ENCODE measurements around the gene THUMPD1.

THUMPD1 gene

GRCh38 chr16:20741554-20742285, at the start of gene THUMPD1:
TSS of gene THUMPD1 (minus strand) at chr16:20741818. CDS start at chr16:20741739, 79 bp downstream.
- peaks cover 2% of the 10 kb centered on the region for H3K36me3 ChIP-seq (ENCODE audit: control insufficient read depth, insufficient read depth, low read length)
- peak within 1 kb of the TSS; percentile 98 for H3K4me3 ChIP-seq (replicated peaks; ENCODE audit: low read depth, low read length)
- DNase-seq (ENCODE audit: extremely low read depth, insufficient read length): peak; percentile 95
- H3K27me3 ChIP-seq (replicated peaks; ENCODE audit: control insufficient read depth, insufficient read depth, low read length): no peaks in the 10 kb centered on the region
- TF ChIP-seq, protein P1, sequence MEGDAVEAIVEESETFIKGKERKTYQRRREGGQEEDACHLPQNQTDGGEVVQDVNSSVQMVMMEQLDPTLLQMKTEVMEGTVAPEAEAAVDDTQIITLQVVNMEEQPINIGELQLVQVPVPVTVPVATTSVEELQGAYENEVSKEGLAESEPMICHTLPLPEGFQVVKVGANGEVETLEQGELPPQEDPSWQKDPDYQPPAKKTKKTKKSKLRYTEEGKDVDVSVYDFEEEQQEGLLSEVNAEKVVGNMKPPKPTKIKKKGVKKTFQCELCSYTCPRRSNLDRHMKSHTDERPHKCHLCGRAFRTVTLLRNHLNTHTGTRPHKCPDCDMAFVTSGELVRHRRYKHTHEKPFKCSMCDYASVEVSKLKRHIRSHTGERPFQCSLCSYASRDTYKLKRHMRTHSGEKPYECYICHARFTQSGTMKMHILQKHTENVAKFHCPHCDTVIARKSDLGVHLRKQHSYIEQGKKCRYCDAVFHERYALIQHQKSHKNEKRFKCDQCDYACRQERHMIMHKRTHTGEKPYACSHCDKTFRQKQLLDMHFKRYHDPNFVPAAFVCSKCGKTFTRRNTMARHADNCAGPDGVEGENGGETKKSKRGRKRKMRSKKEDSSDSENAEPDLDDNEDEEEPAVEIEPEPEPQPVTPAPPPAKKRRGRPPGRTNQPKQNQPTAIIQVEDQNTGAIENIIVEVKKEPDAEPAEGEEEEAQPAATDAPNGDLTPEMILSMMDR (IDR thresholded peaks at IDR 0.05; ENCODE audit: insufficient read depth, low read length, poor library complexity, severe bottlenecking): peak; percentile 30

- no peaks in the 10 kb centered on the region for H3K36me3 ChIP-seq (ENCODE audit: control insufficient read depth, insufficient read depth, low read length)
- H3K27me3 ChIP-seq (replicated peaks; ENCODE audit: control insufficient read depth, insufficient read depth, low read length): no peaks in the 10 kb centered on the region
- TF ChIP-seq, protein P1 (IDR thresholded peaks at IDR 0.05; ENCODE audit: insufficient read depth, low read length, poor library complexity, severe bottlenecking): no peak
- no peak overlapping the region for H3K4me3 ChIP-seq (replicated peaks; ENCODE audit: low read depth, low read length)
- DNase-seq (ENCODE audit: extremely low read depth, insufficient read length): no peak
These were observed 47.5 kb upstream of the THUMPD1 start for GRCh38 chr16:20789130-20789529.

- H3K36me3 ChIP-seq (ENCODE audit: control insufficient read depth, insufficient read depth, low read length): no peaks in the 10 kb centered on the region
- TF ChIP-seq, protein P1 (IDR thresholded peaks at IDR 0.05; ENCODE audit: insufficient read depth, low read length, poor library complexity, severe bottlenecking): no peak
- no peak for DNase-seq (ENCODE audit: extremely low read depth, insufficient read length)
- H3K4me3 ChIP-seq (replicated peaks; ENCODE audit: low read depth, low read length): no peak overlapping the region
- H3K27me3 ChIP-seq (replicated peaks; ENCODE audit: control insufficient read depth, insufficient read depth, low read length): no peaks in the 10 kb centered on the region
These were observed 42.6 kb upstream of the THUMPD1 start for GRCh38 chr16:20784204-20784603.

DNA sequence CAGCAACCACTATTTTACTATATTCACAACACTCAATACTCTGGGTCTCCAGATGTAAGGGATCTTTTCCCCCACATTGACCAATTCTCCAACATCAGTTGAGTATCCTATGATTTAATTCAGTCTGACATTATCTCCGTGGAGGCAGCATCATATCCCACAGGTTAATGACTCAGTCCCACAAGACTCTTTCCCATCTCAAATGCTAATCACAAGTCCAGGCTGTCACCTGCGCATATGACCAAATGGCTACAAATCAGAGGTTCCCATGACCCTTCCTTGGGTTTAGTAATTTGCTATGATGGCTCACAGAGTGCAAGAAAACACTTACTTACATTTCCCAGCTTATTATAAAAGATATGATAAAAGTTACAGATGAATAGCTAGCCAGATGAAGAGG, 40.9 kb upstream of the THUMPD1 start:
- Histone ChIP-seq H3K27me3 (replicated peaks; ENCODE audit: control insufficient read depth, insufficient read depth, low read length) (no peaks in the 10 kb centered on the region), H3K4me3 (replicated peaks; ENCODE audit: low read depth, low read length) (no peak overlapping the region), H3K36me3 (ENCODE audit: control insufficient read depth, insufficient read depth, low read length) (no peaks in the 10 kb centered on the region)
- no peak for DNase-seq (ENCODE audit: extremely low read depth, insufficient read length)
- TF ChIP-seq, protein P1 (IDR thresholded peaks at IDR 0.05; ENCODE audit: insufficient read depth, low read length, poor library complexity, severe bottlenecking): no peak

DNA sequence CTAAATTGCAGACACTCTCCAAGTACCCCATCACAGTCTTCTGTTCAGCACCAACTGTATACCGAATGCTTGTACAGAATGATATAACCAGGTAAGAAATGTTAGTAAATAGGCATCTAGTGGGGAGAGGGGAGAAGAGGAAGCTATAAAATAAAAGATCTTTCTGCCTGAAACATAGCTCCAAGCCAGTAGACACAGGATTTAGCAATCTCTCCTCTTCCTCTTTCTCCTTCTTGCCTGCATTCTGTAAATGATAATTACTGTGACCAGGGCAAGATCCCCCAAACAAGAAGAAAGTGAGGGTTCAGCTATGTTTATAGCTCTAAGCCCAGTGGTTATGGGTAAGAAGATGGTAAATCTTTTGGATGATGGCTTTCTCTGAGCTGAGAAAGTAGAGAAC, 40.1 kb upstream of the THUMPD1 start:
- DNase-seq (ENCODE audit: extremely low read depth, insufficient read length): no peak
- H3K27me3 ChIP-seq (replicated peaks; ENCODE audit: control insufficient read depth, insufficient read depth, low read length): no peaks in the 10 kb centered on the region
- TF ChIP-seq, protein P1 (IDR thresholded peaks at IDR 0.05; ENCODE audit: insufficient read depth, low read length, poor library complexity, severe bottlenecking): no peak
- H3K36me3 ChIP-seq (ENCODE audit: control insufficient read depth, insufficient read depth, low read length): no peaks in the 10 kb centered on the region
- H3K4me3 ChIP-seq (replicated peaks; ENCODE audit: low read depth, low read length): no peak overlapping the region
